GM12873 (cell line): ENCODE measurements around the gene RAD23A.

Experiments
- TF ChIP-seq, protein P1 (sequence below): IDR thresholded peaks from 2 replicates; pipeline ENCODE4 v1.5.1; 2012; ENCODE audit warnings: low read depth, mild to moderate bottlenecking, moderate library complexity, low read length, control low read depth; ENCODE audit not compliant: insufficient read depth; ENCODE audit errors: missing control alignments

The RAD23A gene

DNA sequence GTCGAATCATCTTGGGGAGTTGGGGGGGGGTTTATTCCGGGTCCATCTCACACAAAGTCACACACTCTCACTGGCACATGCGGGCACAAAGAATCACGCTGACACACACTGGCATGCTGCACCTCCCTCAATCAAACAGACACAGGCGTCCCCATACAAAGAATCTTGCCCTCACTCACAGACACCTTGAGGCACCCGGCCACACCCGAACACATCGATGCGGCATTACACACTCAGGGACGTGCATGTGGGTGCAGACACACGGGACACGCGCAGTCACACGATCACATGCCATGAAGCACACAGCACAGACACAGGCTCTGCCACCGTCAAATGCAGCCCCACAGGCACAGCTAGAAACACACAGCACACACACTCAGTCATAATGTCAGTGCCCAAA, 57.4 kb downstream of the RAD23A start:
- TF ChIP-seq, protein P1, sequence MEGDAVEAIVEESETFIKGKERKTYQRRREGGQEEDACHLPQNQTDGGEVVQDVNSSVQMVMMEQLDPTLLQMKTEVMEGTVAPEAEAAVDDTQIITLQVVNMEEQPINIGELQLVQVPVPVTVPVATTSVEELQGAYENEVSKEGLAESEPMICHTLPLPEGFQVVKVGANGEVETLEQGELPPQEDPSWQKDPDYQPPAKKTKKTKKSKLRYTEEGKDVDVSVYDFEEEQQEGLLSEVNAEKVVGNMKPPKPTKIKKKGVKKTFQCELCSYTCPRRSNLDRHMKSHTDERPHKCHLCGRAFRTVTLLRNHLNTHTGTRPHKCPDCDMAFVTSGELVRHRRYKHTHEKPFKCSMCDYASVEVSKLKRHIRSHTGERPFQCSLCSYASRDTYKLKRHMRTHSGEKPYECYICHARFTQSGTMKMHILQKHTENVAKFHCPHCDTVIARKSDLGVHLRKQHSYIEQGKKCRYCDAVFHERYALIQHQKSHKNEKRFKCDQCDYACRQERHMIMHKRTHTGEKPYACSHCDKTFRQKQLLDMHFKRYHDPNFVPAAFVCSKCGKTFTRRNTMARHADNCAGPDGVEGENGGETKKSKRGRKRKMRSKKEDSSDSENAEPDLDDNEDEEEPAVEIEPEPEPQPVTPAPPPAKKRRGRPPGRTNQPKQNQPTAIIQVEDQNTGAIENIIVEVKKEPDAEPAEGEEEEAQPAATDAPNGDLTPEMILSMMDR: no peak
